A549 treated with CpdA at 1 μM for 4 hours (cell line): ENCODE measurements around the gene SMIM10. TPM values are rescaled to one million over a fixed set of nuclear protein-coding genes. Genes with fewer than 3 reads are reported as not detected.

ENCODE experiments used
- total RNA-seq: library from RNA; stranded (reverse); fragments of 200-300 nt; extraction: Qiagen RNA extraction; gene quantifications from 5 replicates; pipeline ENCODE4 v1.2.3, GENCODE V29; 2022; ENCODE audit warnings: low read depth

Gene SMIM10
- total RNA-seq = 0.08 to 0.17 TPM (median 0.12 TPM) in 3 of 5 replicates, not detected in the others

GRCh38 chrX:134990801-134991481, at the start of gene SMIM10:
Gene SMIM10, plus strand, starts transcription at chrX:134990991. Its CDS starts 105 bp downstream, at chrX:134991096.

Other genes with a start within 250 kb of the SMIM10 start
- 24.1 to 32.2 TPM (median 29.1 TPM) in 5 replicates for gene PABIR2, start 193.8 kb upstream of the SMIM10 start, total RNA-seq
- gene MOSPD1, start 75.7 kb upstream of the SMIM10 start, total RNA-seq = 19.7 to 35.7 TPM (median 20.9 TPM) in 5 replicates
- gene RTL8B, start 31.6 kb downstream of the SMIM10 start, total RNA-seq = 7.9 to 9.5 TPM (median 9.2 TPM) in 5 replicates
- 133 to 202 TPM (median 179 TPM) in 5 replicates for gene RTL8C, start 41.4 kb downstream of the SMIM10 start, total RNA-seq
- 153 to 183 TPM (median 170 TPM) in 5 replicates for gene RTL8A, start 61.1 kb downstream of the SMIM10 start, total RNA-seq
- gene SMIM10L2B, start 107.7 kb downstream of the SMIM10 start, total RNA-seq = 0.09 to 0.16 TPM (median 0.11 TPM) in 3 of 5 replicates, not detected in the others
- not detected in 5 replicates for gene ETDB, start 129.5 kb downstream of the SMIM10 start, total RNA-seq
- not detected in 5 replicates for gene CT55, start 180.4 kb downstream of the SMIM10 start, total RNA-seq